ENCODE data around the gene BRMS1L. TPM values are rescaled to one million over a fixed set of nuclear protein-coding genes. Genes with fewer than 3 reads are reported as not detected.
"Not testable (repeated sequence)": the region's sequence is repeated elsewhere in the genome, so short reads cannot be mapped to it uniquely, and the experiment has no call there.

The BRMS1L gene
- total and polyA plus RNA-seq, 2 of the 13 experiments (the other 11 are each of a cell fraction or from before 2014, with no cell fraction given) = 21.1 to 23.8 TPM

DNA sequence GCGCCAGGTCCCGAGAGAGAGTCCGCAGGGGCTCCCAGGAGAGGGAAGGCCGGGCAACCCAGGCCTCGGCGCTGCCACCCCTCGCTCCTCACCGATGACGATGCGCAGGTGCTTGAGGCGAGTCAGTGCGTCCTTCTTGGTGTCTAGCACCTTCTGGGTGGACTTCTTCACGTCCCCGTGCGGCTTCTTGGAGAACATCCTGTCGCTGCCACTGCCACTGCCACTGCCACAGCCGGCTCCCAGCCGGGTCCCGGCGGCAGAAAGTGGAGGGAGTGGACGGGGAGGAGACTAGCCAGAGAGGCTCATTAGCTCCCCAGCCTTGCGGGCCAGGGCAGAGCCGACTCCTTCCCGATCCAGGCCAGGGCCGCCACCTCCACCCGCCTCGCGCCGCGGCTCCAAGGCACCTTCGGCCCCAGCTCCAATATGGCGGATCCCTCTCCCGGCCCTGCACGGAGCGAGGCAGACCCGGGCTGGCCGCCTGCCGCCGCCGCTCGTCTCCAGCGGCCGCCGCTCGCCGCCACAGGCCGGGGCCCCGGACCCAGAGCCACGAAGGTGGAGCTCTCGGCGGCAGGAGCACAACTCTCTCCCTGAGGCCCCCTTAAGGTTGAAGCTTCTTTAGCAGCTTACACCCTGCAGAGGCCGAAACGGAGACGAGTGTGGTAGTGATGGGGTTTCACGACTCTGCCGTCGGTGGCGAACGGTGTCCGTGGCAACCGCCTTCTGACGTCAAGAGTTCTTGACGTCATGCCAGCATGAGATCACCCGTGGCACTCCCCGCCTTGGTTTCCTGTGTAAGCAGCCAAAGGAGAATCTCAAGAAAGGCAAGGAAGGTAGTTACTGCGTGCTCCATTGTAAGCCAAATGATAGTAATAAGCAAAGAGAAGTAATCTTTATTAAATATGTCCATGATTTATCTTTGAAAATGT, 17.2 kb upstream of the BRMS1L start, which contains the start of gene RALGAPA1 (continued):
- peak; percentile 83 for TF ChIP-seq TAF15 (IDR thresholded peaks at IDR 0.05; ENCODE audit: low read depth, low read length, poor library complexity, severe bottlenecking)
- TF ChIP-seq PHF21A (CRISPR knock-in tag; IDR thresholded peaks at IDR 0.05) = peak; percentile 54; the same call in 1 of the 2 replicates
- TF ChIP-seq MEIS1 (CRISPR knock-in tag; IDR thresholded peaks at IDR 0.05; ENCODE audit: borderline replicate concordance) = peak; percentile 68; the same call in 1 of the 2 replicates
- TF ChIP-seq, protein P1, sequence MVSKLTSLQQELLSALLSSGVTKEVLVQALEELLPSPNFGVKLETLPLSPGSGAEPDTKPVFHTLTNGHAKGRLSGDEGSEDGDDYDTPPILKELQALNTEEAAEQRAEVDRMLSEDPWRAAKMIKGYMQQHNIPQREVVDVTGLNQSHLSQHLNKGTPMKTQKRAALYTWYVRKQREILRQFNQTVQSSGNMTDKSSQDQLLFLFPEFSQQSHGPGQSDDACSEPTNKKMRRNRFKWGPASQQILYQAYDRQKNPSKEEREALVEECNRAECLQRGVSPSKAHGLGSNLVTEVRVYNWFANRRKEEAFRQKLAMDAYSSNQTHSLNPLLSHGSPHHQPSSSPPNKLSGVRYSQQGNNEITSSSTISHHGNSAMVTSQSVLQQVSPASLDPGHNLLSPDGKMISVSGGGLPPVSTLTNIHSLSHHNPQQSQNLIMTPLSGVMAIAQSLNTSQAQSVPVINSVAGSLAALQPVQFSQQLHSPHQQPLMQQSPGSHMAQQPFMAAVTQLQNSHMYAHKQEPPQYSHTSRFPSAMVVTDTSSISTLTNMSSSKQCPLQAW (CRISPR knock-in tag; IDR thresholded peaks at IDR 0.05) = peak; percentile 84
- 0 out of 2 replicates have a peak, but pooled peaks have one; percentile 28 for TF ChIP-seq SMC3 (IDR thresholded peaks at IDR 0.05; ENCODE audit: low read length)
- TF ChIP-seq TOPORS (CRISPR knock-in tag; IDR thresholded peaks at IDR 0.05) = peak; percentile 94
- peak; percentile 37; the same call in 1 of the 2 replicates for TF ChIP-seq BHLHE40 (IDR thresholded peaks at IDR 0.05; ENCODE audit: low read length)
- peak; percentile 95 for TF ChIP-seq HDAC1 (CRISPR knock-in tag; IDR thresholded peaks at IDR 0.05)
- peak; percentile 80 to 96 for TF ChIP-seq POLR2A (IDR thresholded peaks at IDR 0.05; ENCODE audit: insufficient read depth in 1 of 2, low read depth in 2 of 2, low read length in 2 of 2)
- TF ChIP-seq LCORL (IDR thresholded peaks at IDR 0.05) = not testable (repeated sequence)
- TF ChIP-seq LCORL (CRISPR knock-in tag; IDR thresholded peaks at IDR 0.05) = peak; percentile 93
- 0 out of 2 replicates have a peak, but pooled peaks have one; percentile 28 for TF ChIP-seq HNRNPL (IDR thresholded peaks at IDR 0.05; ENCODE audit: low read depth, low read length)
- peak; percentile 42 for TF ChIP-seq HNRNPK (IDR thresholded peaks at IDR 0.05; ENCODE audit: low read depth, low read length, poor library complexity, severe bottlenecking)
- peak; percentile 67; the same call in 1 of the 2 replicates for TF ChIP-seq ZNF607 (CRISPR knock-in tag; IDR thresholded peaks at IDR 0.05; ENCODE audit: borderline replicate concordance)
- TF ChIP-seq ZNF263 (CRISPR knock-in tag; IDR thresholded peaks at IDR 0.05) = peak; percentile 85
- TF ChIP-seq, protein P2, sequence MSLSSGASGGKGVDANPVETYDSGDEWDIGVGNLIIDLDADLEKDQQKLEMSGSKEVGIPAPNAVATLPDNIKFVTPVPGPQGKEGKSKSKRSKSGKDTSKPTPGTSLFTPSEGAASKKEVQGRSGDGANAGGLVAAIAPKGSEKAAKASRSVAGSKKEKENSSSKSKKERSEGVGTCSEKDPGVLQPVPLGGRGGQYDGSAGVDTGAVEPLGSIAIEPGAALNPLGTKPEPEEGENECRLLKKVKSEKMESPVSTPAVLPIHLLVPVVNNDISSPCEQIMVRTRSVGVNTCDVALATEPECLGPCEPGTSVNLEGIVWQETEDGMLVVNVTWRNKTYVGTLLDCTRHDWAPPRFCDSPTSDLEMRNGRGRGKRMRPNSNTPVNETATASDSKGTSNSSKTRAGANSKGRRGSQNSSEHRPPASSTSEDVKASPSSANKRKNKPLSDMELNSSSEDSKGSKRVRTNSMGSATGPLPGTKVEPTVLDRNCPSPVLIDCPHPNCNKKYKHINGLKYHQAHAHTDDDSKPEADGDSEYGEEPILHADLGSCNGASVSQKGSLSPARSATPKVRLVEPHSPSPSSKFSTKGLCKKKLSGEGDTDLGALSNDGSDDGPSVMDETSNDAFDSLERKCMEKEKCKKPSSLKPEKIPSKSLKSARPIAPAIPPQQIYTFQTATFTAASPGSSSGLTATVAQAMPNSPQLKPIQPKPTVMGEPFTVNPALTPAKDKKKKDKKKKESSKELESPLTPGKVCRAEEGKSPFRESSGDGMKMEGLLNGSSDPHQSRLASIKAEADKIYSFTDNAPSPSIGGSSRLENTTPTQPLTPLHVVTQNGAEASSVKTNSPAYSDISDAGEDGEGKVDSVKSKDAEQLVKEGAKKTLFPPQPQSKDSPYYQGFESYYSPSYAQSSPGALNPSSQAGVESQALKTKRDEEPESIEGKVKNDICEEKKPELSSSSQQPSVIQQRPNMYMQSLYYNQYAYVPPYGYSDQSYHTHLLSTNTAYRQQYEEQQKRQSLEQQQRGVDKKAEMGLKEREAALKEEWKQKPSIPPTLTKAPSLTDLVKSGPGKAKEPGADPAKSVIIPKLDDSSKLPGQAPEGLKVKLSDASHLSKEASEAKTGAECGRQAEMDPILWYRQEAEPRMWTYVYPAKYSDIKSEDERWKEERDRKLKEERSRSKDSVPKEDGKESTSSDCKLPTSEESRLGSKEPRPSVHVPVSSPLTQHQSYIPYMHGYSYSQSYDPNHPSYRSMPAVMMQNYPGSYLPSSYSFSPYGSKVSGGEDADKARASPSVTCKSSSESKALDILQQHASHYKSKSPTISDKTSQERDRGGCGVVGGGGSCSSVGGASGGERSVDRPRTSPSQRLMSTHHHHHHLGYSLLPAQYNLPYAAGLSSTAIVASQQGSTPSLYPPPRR (CRISPR knock-in tag; IDR thresholded peaks at IDR 0.05; ENCODE audit: borderline replicate concordance) = peak; percentile 78
- TF ChIP-seq, protein P3, sequence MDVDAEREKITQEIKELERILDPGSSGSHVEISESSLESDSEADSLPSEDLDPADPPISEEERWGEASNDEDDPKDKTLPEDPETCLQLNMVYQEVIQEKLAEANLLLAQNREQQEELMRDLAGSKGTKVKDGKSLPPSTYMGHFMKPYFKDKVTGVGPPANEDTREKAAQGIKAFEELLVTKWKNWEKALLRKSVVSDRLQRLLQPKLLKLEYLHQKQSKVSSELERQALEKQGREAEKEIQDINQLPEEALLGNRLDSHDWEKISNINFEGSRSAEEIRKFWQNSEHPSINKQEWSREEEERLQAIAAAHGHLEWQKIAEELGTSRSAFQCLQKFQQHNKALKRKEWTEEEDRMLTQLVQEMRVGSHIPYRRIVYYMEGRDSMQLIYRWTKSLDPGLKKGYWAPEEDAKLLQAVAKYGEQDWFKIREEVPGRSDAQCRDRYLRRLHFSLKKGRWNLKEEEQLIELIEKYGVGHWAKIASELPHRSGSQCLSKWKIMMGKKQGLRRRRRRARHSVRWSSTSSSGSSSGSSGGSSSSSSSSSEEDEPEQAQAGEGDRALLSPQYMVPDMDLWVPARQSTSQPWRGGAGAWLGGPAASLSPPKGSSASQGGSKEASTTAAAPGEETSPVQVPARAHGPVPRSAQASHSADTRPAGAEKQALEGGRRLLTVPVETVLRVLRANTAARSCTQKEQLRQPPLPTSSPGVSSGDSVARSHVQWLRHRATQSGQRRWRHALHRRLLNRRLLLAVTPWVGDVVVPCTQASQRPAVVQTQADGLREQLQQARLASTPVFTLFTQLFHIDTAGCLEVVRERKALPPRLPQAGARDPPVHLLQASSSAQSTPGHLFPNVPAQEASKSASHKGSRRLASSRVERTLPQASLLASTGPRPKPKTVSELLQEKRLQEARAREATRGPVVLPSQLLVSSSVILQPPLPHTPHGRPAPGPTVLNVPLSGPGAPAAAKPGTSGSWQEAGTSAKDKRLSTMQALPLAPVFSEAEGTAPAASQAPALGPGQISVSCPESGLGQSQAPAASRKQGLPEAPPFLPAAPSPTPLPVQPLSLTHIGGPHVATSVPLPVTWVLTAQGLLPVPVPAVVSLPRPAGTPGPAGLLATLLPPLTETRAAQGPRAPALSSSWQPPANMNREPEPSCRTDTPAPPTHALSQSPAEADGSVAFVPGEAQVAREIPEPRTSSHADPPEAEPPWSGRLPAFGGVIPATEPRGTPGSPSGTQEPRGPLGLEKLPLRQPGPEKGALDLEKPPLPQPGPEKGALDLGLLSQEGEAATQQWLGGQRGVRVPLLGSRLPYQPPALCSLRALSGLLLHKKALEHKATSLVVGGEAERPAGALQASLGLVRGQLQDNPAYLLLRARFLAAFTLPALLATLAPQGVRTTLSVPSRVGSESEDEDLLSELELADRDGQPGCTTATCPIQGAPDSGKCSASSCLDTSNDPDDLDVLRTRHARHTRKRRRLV (CRISPR knock-in tag; IDR thresholded peaks at IDR 0.05) = peak; percentile 90; the same call in 1 of the 2 replicates

Data from HepG2 (cell line).